Esophagus squamous epithelium (tissue), 4 donors: ENCODE results near the gene GNA14.

Source experiments
- POLR2A ChIP-seq, 4 donors: fragments of 450-650 bp; IDR thresholded peaks; one replicate each; pipeline ENCODE4 v1.6.1; 2017; ENCODE audit warnings: antibody characterized with exemption in 4 of 4, mild to moderate bottlenecking in 4 of 4, moderate library complexity in 3 of 4
- TF ChIP-seq, protein P1 (sequence below), 6 experiments: fragments of 450-650 bp in 4 of 6; fragments of 200-600 bp in 2 of 6; sonication (generic) in 2 of 6; IDR thresholded peaks; one replicate each; pipeline ENCODE4 v1.5.1; 2016 to 2019; ENCODE audit warnings: antibody characterized with exemption in 6 of 6, mild to moderate bottlenecking in 4 of 6, moderate library complexity in 4 of 6

DNA sequence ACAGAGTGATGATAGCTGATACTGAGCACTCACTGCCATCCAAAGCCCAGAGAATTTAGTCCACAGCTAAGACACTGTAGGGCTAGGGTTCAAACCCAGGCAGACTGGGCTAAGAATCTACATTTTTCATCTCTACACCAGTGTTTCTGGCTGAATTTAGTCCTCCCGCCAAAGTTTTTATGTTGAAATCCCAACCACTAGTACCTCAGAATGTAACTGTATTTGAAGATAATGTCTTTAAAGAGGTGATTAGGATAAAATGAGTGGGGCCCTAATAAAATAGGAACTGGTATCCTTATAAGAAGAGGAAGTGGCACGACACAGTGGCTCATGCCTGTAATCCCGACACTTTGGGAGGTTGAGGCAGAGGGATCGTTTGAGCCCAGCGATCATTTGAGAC, 4.3 kb downstream of the GNA14 start:
- no peak for TF ChIP-seq POLR2A (IDR thresholded peaks at IDR 0.05)
- TF ChIP-seq, protein P1, sequence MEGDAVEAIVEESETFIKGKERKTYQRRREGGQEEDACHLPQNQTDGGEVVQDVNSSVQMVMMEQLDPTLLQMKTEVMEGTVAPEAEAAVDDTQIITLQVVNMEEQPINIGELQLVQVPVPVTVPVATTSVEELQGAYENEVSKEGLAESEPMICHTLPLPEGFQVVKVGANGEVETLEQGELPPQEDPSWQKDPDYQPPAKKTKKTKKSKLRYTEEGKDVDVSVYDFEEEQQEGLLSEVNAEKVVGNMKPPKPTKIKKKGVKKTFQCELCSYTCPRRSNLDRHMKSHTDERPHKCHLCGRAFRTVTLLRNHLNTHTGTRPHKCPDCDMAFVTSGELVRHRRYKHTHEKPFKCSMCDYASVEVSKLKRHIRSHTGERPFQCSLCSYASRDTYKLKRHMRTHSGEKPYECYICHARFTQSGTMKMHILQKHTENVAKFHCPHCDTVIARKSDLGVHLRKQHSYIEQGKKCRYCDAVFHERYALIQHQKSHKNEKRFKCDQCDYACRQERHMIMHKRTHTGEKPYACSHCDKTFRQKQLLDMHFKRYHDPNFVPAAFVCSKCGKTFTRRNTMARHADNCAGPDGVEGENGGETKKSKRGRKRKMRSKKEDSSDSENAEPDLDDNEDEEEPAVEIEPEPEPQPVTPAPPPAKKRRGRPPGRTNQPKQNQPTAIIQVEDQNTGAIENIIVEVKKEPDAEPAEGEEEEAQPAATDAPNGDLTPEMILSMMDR (IDR thresholded peaks at IDR 0.05): no peak
